DOHH2 (cell line): ENCODE measurements around the gene SELPLG.

Experiments
- CTCF ChIP-seq: fragments of 200-600 bp; sonication (generic); IDR thresholded peaks from one replicate; pipeline ENCODE4 v1.5.1; 2014; ENCODE audit warnings: antibody characterized with exemption, mild to moderate bottlenecking, low read depth, low read length; ENCODE audit not compliant: poor library complexity, severe bottlenecking
- EZH2phosphoT487 ChIP-seq: fragments of 200-600 bp; sonication (generic); IDR thresholded peaks from 2 replicates; pipeline ENCODE4 v1.6.1; 2017; ENCODE audit warnings: borderline replicate concordance, mild to moderate bottlenecking, antibody characterized with exemption, low read length, moderate library complexity, mixed read lengths

GRCh38 chr12:108637222-108637971 lies 3.7 kb upstream of the SELPLG start:
- TF ChIP-seq CTCF (no peak), EZH2phosphoT487 (no peak)
